GM19099 (cell line): Measurements from ENCODE around the gene MYH10.

Experiments used
- POLR2A ChIP-seq: IDR thresholded peaks from 3 replicates; pipeline ENCODE4 v1.6.1; 2011; ENCODE audit warnings: low read depth; ENCODE audit not compliant: insufficient read length; ENCODE audit errors: extremely low read depth

Gene MYH10

DNA sequence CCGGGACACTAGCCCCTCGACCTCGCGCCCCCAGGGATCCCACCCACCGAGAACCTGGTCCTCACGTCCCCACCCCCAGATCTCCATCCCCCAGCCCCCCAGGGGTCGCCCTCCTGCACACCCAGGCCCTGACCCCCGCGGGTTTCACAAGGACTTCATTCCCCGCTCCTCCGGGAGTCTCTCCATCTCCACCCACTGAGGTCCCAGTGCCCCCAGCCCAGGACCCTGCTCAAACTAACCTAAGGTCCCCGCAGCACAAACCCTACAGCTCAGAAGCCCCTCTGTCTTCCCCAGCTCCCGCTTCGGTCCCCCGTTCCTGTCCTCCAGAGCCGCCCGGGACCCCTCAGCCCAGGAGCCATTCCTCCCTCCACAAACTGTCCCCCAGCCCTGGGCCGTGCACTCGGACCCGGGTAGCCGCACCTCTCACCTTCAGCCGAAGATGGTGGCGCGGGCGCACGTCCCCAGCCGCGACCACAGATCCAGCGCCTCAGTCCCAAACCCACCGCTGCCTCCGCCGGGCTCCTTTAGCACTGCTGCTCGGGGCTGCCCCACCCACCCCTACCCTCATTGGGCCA, at the start of gene MYH10:
MYH10 (minus strand) TSS at position 499 of the 575 bp plus-strand sequence. CDS start 7,479 bp downstream, outside the sequence.
- TF ChIP-seq POLR2A: no peak

DNA sequence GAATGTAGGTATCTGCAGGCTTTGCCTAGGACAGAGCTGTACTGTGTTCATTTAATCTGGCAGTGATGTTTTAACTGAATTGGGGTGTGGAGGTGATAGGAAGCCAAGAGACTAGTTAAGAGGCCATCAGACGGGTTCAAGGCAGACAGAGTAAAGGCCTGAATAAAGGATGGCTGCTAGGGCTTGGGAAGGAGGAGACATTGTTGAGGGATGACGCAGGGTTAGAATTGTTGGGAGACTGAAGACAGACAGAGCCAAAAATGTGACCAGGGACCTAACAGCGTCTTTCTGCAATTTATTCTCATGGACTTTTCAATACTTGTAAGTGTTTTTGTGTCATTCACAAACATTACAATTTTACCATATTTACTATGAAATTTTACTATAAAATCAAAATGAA, 48.6 kb upstream of the MYH10 start:
- no peak for TF ChIP-seq POLR2A

DNA sequence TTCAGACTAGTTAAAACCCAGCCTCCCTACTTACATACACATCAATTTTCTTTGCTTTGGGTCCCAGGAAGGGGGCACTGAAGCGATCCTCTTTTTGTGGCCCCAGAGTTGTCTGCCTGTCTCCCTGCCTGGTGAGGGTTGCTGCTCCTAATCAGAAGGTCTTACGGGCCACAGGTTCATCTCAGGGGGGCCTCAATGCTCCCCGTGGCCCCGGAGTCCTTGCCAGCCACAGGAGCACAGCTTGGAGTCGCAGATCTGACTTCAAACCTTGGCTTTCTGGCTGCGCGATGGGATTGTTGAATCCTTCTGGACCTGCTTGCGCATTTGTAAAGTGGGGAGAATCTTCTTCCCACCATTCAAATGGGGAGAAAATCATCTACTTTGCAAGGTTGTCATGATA, 44.8 kb upstream of the MYH10 start:
- no peak for TF ChIP-seq POLR2A

DNA sequence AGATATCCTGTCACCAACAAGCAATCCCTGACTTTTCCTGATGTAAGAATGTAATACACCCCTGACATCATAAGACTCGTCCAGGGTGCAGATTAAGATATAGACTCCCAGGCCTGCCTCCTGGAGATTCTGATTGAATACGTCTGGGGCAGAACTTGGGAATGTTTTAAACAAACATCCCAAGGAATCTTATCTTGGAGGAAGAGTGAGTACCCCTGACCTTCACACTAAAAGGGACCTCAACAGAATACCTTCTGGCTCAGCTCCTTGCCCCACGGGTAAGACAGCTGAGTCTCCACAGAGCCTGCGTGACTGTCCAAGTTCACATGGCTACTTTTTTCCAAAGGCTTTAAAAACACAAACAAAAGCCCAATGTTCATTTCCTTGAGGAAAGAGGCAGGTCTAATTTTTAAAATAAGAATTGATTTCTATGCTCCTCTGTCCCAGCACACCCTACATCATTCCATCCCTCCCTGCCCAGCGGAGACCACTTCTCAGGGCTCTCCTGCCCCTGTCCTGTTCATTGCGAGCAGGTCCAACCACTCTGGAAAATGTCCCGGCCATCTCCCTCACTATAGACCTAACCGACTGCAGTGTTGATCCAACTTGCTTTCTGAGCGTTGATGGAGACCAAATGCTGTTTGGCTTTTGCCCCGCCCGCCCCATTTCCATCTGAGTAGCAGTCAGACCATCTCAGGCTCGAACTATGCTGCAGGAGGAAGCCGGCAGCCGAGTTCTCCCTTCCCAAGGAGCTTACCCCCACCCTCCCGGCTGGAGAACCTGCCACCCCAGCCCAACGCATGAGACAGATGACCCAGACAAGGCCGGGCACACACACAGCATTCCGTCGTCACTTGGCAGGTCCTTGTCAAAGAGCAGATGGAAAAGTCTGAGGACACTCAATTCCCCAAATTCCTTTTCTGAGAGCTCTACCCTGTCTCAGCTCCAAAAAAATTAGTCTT, 44.1 kb upstream of the MYH10 start:
- TF ChIP-seq POLR2A: no peak

DNA sequence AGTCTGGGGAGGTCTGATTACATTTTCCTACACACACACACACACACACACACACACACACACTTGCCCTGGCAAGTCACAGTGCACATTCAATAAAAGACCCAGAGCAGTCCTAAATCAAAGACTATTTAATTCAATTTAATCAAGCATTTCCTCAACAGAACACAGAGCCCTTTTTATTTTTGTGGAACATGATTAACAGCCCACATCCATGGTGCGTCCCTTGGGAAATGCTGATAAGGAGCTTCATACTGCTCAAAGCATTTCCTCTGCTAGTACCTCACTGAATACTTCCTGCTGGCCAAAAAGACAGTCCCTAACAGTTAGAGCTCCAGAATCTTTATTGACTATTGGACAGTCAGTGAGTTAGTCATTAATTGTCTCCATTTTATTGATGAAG, 43.1 kb upstream of the MYH10 start:
- no peak for TF ChIP-seq POLR2A

DNA sequence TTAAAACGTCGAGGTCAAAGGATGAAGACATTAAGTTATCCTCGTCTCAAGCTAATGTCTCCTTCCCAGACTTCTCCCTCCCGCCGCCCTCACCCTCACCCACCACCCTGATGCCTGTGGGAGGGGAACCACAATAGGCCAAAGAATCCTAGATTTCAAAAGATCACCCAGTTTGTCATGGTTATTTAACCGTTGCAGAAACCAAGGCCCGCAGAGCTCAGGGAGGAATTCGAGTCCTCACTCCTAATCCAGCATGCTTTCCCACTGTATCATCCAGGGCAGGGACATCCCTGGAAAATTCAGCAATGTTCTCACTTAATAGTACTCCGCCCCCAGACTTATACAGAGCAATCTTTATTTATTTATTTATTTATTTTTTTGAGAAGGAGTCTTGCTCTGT, 41.8 kb upstream of the MYH10 start:
- TF ChIP-seq POLR2A: no peak

DNA sequence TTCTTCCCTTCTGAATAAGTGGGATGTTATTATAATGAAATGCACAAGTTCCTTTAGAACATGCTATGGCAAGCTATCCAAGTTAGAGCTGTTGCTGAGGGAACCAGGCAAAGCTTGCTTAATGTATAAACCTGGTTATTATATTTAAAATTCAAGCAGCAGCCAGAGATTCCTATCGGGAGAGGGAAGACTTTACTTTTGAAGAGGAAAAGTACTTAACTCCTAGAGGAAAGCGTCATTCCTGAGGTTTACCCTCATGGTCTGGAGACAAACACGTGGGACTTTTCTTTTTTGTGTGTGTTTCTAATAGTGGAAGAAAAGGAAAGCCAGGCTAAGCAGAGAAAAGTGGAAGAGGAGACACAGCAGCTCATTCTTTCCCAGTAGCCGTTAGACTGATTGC, 39.9 kb upstream of the MYH10 start:
- no peak for TF ChIP-seq POLR2A

DNA sequence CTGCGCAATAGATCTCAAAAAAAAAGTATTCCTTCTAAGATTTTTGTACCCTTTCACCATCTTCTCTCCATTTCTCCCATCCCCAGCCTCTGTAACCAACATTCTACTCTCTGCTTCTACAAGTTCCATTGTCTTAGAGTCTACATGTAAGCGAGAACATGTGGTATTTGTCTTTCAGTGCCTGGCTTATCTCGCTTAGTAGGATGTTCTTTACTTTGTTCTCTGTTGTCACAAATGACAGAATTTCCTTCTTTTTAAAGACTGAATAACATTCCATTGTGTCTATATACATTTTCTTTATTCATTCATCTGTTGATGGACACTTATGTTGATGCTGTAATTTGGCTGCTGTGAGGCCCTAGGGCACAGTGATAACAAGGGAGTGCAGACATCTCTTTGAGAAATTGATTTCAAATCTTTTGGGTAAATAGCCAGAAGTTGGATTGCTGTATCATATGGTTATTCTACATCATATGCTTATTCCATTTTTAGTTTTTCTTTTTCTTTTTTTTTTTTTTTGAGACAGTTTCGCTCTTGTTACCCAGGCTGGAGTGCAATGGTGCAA, 37.7 kb upstream of the MYH10 start:
- TF ChIP-seq POLR2A: no peak

DNA sequence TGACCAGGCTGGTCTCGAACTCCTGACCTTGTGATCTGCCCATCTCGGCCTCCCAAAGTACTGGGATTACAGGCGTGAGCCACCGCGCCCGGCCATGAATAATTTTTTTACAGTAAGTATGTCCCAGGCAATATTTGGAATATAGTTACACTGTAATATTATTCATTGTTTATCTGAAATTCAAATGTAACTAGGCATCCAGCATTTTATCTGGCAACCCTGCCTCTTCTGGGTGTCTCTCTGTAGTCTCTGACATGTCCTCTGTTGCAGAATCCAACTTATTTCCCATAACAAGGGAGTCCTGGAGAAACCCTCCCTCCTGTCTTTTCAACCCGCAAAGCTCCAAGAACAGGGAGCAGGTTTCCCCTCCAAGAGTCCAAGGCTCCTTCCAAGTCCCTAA, 36.9 kb upstream of the MYH10 start:
- TF ChIP-seq POLR2A: no peak

DNA sequence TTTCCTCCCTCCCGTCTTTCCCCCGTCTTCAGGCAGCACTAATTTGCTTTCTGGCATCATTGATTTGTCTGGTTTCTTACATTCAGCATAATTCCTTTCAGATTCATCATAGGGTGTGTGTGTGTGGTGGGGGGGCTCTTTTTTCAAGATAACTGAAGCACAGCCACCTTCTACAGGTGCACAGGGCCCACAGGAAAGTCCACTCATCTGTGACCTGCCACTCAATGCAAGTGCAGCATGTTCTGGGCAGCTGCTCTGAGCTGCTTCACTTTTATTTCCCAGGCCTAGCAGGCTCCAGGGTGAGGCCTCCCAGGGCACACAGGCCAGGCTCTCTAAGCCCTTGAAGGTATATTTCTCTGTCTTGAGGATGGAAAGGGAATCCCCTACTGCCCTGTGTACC, 35.2 kb upstream of the MYH10 start:
- TF ChIP-seq POLR2A: no peak

DNA sequence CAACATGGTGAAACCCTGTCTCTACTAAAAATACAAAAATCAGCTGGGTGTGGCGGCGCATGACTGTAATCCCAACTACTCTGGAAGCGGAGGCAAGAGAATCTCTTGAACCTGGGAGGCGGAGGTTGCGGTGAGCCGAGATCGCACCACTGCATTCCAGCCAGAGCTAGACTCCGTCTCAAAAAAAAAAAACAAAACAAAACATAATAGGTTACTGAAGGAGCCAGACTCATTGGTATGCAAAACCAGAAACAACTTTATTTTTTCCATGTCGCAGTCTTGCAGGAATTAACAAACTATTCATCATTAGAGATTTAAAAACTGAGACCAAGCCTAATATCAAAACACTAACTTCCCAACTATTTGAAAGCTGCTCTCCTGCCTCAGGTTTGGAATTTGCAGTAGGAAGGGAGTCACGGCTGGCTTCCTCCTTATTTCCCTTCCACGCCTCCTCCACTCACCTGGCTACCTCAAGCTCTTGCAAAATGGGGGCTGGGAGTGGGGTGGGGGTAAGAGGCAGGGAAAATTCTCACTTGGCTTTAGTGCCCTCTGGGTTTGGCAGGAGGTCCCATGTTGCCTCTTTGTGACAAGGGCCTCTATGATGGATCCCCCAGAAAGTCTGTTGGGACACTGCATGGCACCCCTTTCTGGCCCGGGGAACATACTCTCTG, 34.1 kb upstream of the MYH10 start:
- no peak for TF ChIP-seq POLR2A

DNA sequence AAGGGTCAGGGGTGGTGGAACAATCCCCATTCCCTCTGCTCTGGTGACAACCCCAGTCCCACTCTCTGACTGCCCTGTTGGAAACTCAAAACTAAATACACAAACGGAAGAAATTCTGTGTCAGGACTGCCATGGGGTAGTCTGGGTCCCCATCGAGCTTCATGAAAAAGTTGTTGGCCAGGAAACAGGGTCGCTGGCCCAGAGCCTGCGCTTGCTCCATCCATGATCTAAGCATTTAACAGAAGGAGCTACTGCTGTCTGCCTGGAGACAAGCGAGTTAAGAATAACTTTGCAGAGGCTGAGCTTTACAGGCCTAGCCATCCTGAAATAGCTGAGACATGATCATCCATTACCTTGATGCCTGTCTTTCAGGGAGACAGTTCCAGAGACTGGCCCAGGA, 32.4 kb upstream of the MYH10 start:
- no peak for TF ChIP-seq POLR2A

DNA sequence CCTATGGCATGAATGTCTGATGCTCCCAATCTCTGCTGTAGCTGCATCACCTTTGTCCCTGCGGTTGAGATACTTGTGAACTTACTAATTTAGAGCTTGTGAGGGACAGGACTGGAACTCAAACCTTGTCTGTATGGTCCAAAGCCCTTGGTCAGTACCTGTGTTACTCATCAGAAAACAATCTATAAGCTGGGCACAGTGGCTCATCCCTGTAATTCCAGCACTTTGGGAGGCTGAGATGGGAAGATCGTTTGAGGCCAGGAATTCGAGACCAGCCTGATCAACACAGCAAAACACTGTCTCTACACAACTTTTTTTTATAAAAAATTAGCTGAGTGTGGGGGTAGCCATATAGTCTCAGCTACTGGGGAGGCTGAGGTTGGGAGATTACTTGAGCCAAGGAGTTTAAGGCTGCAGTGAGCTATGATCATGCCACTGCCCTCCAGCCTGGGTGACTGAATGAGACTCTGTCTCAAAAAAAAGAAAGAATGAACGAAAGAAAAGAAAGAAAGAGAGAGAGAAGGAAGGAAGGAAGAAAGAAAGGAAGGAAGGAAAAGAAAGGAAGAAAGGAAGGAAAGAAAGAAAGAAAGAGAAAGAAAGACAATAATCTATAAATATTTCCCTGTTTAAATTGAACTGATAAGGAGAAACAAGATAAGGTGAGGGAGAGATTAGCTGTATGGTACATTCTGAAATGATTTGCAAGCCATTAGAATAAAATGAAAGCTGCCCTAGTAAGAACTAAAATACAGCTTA, 31.7 kb upstream of the MYH10 start:
- no peak for TF ChIP-seq POLR2A

DNA sequence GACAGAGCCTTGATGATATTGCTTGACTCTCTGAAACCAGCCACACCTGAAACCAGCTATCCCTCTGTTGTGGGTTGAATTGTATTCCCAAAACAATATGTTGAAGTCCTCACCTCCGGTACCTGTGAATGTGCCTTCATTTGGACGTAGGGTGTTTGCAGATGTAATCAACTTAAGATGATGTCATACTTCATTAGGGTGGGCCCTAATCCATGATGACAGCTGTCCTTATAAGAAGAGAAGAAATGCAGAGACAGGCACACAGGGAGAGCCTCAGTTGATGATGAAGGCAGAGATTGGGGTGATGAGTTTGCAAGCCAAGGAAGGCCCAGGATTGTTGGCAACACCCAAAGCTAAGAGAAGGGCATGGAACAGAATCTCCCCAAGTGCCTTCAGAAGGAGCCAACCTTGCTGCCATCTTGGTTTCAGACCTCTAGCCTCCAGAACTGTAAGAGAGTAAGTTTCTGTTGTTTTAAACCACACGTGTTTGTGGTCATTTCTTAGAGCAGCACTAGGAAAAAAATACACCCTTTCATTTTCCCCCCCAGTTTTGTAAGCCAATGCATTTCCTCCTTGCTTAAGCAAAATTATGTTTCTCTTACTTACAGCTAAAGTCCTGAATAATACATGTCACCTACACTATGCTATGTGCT, 29.4 kb upstream of the MYH10 start:
- TF ChIP-seq POLR2A: no peak
